Tibial artery (tissue), 4 donors: ENCODE measurements around the gene HAPLN1.

Experiments
- DNase-seq, 2 donors: peaks; one replicate each; pipeline ENCODE4 v3.0.0-alpha.2; 2019
- H3K27ac ChIP-seq, 2 donors: fragments of 200-600 bp; sonication (generic) in 1 of 2; 1 replicate in 1 of 2; 2 replicates in 1 of 2; pipeline ENCODE4 v1.5.1; 2018 to 2019; ENCODE audit warnings: mild to moderate bottlenecking in 1 of 2
- H3K27me3 ChIP-seq, 2 donors: fragments of 200-600 bp; sonication (generic) in 1 of 2; one replicate each; pipeline versions ENCODE4 v1.5.1 to v1.6.0; 2016 to 2019
- H3K36me3 ChIP-seq, 3 donors: fragments of 200-600 bp; sonication (generic) in 2 of 3; one replicate each; pipeline ENCODE4 v1.5.1; 2016 to 2019; ENCODE audit warnings: mild to moderate bottlenecking in 2 of 3
- H3K4me1 ChIP-seq, 4 donors: fragments of 200-600 bp; sonication (generic) in 2 of 4; 1 replicate in 3 of 4; 2 replicates in 1 of 4; pipeline ENCODE4 v1.5.1; 2016 to 2019
- H3K4me3 ChIP-seq, 2 donors: fragments of 200-600 bp; sonication (generic) in 1 of 2; 1 replicate in 1 of 2; 2 replicates in 1 of 2; pipeline ENCODE4 v1.5.1; 2018 to 2019; ENCODE audit warnings: mild to moderate bottlenecking in 2 of 2
- H3K9me3 ChIP-seq, 3 donors: fragments of 200-600 bp; sonication (generic) in 1 of 3; one replicate each; pipeline ENCODE4 v1.5.1; 2016 to 2019
- intact Hi-C: fragments of 100-400 bp; cut with DNase I; formaldehyde crosslinking; loops from one replicate; pipeline ENCODE4 v1.15.0; 2023; ENCODE audit warnings: low total_unique reads
- TF ChIP-seq, protein P1 (sequence below), 2 experiments: fragments of 200-600 bp in 1 of 2; fragments of 450-650 bp in 1 of 2; IDR thresholded peaks; one replicate each; pipeline ENCODE4 v1.5.1; 2017 to 2019; ENCODE audit warnings: antibody characterized with exemption in 2 of 2, mild to moderate bottlenecking in 1 of 2, moderate library complexity in 1 of 2

The HAPLN1 gene

DNA sequence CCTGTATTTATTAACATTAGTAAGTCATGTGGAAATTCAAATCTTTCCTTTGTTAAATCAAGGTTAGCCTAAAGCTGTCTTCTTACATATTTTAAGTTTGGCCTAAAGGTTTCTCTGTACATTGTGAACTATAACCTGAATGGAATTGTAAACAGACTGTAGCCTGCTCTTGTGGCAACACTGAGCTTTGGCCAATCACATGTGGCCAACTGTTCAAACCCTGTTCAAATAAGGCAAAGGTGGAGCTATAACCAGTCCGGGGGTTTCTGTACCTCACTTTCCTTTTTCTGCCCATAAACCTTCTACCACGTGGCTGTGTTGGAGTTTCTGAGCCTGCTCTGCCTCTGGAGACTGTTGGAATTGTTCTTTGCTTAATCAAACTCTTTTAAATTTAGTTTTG lies 3.3 kb upstream of the HAPLN1 start:
- DNase-seq: no peak
- TF ChIP-seq, protein P1, sequence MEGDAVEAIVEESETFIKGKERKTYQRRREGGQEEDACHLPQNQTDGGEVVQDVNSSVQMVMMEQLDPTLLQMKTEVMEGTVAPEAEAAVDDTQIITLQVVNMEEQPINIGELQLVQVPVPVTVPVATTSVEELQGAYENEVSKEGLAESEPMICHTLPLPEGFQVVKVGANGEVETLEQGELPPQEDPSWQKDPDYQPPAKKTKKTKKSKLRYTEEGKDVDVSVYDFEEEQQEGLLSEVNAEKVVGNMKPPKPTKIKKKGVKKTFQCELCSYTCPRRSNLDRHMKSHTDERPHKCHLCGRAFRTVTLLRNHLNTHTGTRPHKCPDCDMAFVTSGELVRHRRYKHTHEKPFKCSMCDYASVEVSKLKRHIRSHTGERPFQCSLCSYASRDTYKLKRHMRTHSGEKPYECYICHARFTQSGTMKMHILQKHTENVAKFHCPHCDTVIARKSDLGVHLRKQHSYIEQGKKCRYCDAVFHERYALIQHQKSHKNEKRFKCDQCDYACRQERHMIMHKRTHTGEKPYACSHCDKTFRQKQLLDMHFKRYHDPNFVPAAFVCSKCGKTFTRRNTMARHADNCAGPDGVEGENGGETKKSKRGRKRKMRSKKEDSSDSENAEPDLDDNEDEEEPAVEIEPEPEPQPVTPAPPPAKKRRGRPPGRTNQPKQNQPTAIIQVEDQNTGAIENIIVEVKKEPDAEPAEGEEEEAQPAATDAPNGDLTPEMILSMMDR (IDR thresholded peaks at IDR 0.05): no peak
- Histone ChIP-seq H3K4me3 (no peak overlapping the region), H3K27ac (no peak overlapping the region), H3K4me1 (peaks cover 0 to 11% (median 0%) of the 10 kb centered on the region in 4 donors), H3K9me3 (no peaks in the 10 kb centered on the region), H3K27me3 (no peaks in the 10 kb centered on the region), H3K36me3 (no peaks in the 10 kb centered on the region)
- intact Hi-C loops: loop anchor here (10.0 kb wide), 1 partner anchor 551 kb away; no protein-coding TSS in a partner anchor

- intact Hi-C loops: loop anchor here (10.0 kb wide), 1 partner anchor 552 kb away; no protein-coding TSS in a partner anchor
- Histone ChIP-seq H3K4me3 (no peak overlapping the region), H3K27ac (peak overlapping the region in 1 of 2 donors; percentile 75), H3K4me1 (peaks cover 0 to 11% (median 2%) of the 10 kb centered on the region in 4 donors), H3K36me3 (no peaks in the 10 kb centered on the region), H3K9me3 (no peaks in the 10 kb centered on the region), H3K27me3 (no peaks in the 10 kb centered on the region)
- no peak for DNase-seq
- TF ChIP-seq, protein P1 (IDR thresholded peaks at IDR 0.05): no peak
Measured at GRCh38 chr5:83723031-83723430, 2.4 kb upstream of the HAPLN1 start.

DNA sequence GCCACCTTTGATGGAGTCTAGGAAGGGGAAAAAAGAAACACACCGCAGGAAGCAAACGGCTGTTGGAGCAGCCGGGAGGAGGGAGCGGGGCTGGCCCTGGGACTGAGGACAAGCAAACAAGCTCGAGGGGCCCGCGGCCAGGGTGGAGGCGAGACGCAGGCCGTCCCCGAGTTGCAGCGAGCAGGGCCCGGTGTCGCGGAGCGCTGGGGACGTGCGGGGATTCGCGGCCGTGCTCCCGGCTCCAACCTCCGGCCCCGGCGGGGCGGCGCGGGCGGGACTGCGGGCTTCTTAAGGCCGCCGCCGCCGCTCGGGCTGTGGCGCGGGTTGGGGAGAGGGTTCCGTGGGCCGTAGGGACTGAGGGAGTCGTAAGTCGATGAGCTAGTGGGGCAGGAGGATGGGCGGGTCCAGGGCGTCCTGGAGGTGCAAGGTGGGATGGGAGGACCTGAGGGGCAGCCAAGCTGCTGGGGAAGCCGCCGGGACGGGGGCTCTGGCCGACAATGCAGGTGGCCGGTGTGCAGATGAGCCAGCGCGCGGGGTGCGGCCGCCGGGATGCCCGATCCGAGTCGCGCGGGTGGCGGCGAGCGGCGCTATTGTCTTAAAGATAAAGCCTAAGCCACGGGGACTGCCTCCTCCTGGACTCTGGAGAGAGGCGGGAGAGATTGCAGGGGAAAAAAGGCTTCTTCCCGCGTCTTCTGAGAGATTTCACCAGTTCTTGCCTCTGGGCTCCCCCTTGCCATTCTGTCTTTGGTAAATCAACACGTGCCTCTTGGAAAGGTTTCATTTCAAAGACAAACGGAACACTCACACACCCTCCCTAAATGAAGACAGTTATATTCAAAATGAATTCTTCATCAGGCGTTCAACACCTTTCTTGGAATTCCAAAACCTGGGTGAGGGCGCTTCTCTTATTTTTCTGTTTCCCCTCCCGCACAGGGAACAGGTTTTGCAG lies 1.6 kb upstream of the HAPLN1 start:
- no peaks in the 10 kb centered on the region for H3K9me3 ChIP-seq
- peaks cover 0 to 11% (median 5%) of the 10 kb centered on the region in 4 donors for H3K4me1 ChIP-seq
- peak; percentile 60 to 84 for DNase-seq
- no peaks in the 10 kb centered on the region for H3K36me3 ChIP-seq
- intact Hi-C loops: loop anchor here (10.0 kb wide), 1 partner anchor 553 kb away; no protein-coding TSS in a partner anchor
- H3K27me3 ChIP-seq: no peaks in the 10 kb centered on the region
- peak overlapping the region; percentile 75 to 76 for H3K27ac ChIP-seq
- TF ChIP-seq, protein P1 (IDR thresholded peaks at IDR 0.05): peak; percentile 24 to 30
- peak overlapping the region; percentile 67 to 73 for H3K4me3 ChIP-seq

GRCh38 chr5:83718936-83719495 lies 1.6 kb downstream of the HAPLN1 start:
- Histone ChIP-seq H3K27ac (peak overlapping the region in 1 of 2 donors; percentile 1), H3K9me3 (no peaks in the 10 kb centered on the region), H3K36me3 (no peaks in the 10 kb centered on the region), H3K4me3 (no peak overlapping the region), H3K27me3 (no peaks in the 10 kb centered on the region), H3K4me1 (peaks cover 0 to 22% (median 10%) of the 10 kb centered on the region in 4 donors)
- intact Hi-C loops: no loop called here
- TF ChIP-seq, protein P1 (IDR thresholded peaks at IDR 0.05): no peak
- DNase-seq: no peak

- intact Hi-C loops: no loop called here
- Histone ChIP-seq H3K4me1 (peaks cover 0 to 22% (median 10%) of the 10 kb centered on the region in 4 donors), H3K27ac (no peak overlapping the region), H3K36me3 (no peaks in the 10 kb centered on the region), H3K9me3 (no peaks in the 10 kb centered on the region), H3K4me3 (no peak overlapping the region), H3K27me3 (no peaks in the 10 kb centered on the region)
- TF ChIP-seq, protein P1 (IDR thresholded peaks at IDR 0.05): peak; percentile 73 to 86
- DNase-seq: no peak
Measured at GRCh38 chr5:83718195-83718825, 2.3 kb downstream of the HAPLN1 start.
